HepG2 (cell line): ENCODE results near the gene HPCAL1. TPM values are rescaled to one million over a fixed set of nuclear protein-coding genes. Genes with fewer than 3 reads are reported as not detected.

ENCODE experiments used
- ARID5B ChIP-seq: IDR thresholded peaks from 2 replicates; pipeline ENCODE4 v1.4.0; 2020; ENCODE audit warnings: mild to moderate bottlenecking, missing genetic modification reagents
- ARNT ChIP-seq: fragments of 450-650 bp; IDR thresholded peaks from 2 replicates; pipeline ENCODE4 v1.6.1; 2017
- ARNT2 ChIP-seq: sonication (generic); formaldehyde crosslinking; IDR thresholded peaks from 2 replicates; pipeline ENCODE4 v1.8.0; 2022; ENCODE audit warnings: mild to moderate bottlenecking, low read depth, missing genetic modification reagents, moderate library complexity
- FIP1L1 ChIP-seq: fragments of 200-400 bp; formaldehyde crosslinking; IDR thresholded peaks from 2 replicates; pipeline ENCODE4 v1.6.1; 2018; ENCODE audit warnings: low read depth, mild to moderate bottlenecking, low read length, moderate library complexity, borderline replicate concordance; ENCODE audit not compliant: insufficient read depth
- GABPB1 ChIP-seq: IDR thresholded peaks from 2 replicates; pipeline ENCODE4 v1.6.1; 2016; ENCODE audit warnings: mild to moderate bottlenecking, missing genetic modification reagents, moderate library complexity, missing compliant biosample characterization
- JDP2 ChIP-seq: sonication (generic); formaldehyde crosslinking; IDR thresholded peaks from 2 replicates; pipeline ENCODE4 v1.8.1; 2022; ENCODE audit warnings: missing genetic modification reagents, borderline replicate concordance
- JUN ChIP-seq: sonication (generic); formaldehyde crosslinking; IDR thresholded peaks from 2 replicates; pipeline ENCODE4 v1.4.0; 2020; ENCODE audit warnings: mild to moderate bottlenecking, missing genetic modification reagents
- MAF1 ChIP-seq: sonication (generic); formaldehyde crosslinking; IDR thresholded peaks from 2 replicates; pipeline ENCODE4 v1.5.0; 2020; ENCODE audit warnings: missing genetic modification reagents, borderline replicate concordance
- MAX ChIP-seq: IDR thresholded peaks from 2 replicates; pipeline ENCODE4 v1.6.1; 2012; ENCODE audit warnings: inconsistent platforms
- NRL ChIP-seq: sonication (generic); formaldehyde crosslinking; IDR thresholded peaks from 2 replicates; pipeline ENCODE4 v1.5.0; 2020; ENCODE audit warnings: missing genetic modification reagents, mild to moderate bottlenecking, moderate library complexity, borderline replicate concordance
- TCF7 ChIP-seq: sonication (generic); IDR thresholded peaks from 2 replicates; pipeline ENCODE4 v1.6.1; 2016; ENCODE audit warnings: antibody characterized with exemption, low read depth
- TFE3 ChIP-seq: IDR thresholded peaks from 2 replicates; pipeline ENCODE4 v1.6.1; 2016
- TOPORS ChIP-seq: sonication (generic); formaldehyde crosslinking; IDR thresholded peaks from 2 replicates; pipeline ENCODE4 v1.8.0; 2023; ENCODE audit warnings: mild to moderate bottlenecking, missing genetic modification reagents
- ZBTB49 ChIP-seq: sonication (generic); formaldehyde crosslinking; IDR thresholded peaks from 2 replicates; pipeline ENCODE4 v1.4.0; 2020; ENCODE audit warnings: missing genetic modification reagents, borderline replicate concordance
- ZFX ChIP-seq: sonication (generic); formaldehyde crosslinking; IDR thresholded peaks from 2 replicates; pipeline ENCODE4 v1.4.0; 2020; ENCODE audit warnings: mild to moderate bottlenecking, low read depth, missing genetic modification reagents, moderate library complexity
- ZNF274 ChIP-seq: sonication (generic); formaldehyde crosslinking; IDR thresholded peaks from 2 replicates; pipeline ENCODE4 v1.5.1; 2020; ENCODE audit warnings: mild to moderate bottlenecking, missing genetic modification reagents
- ZNF468 ChIP-seq: sonication (generic); formaldehyde crosslinking; IDR thresholded peaks from 2 replicates; pipeline ENCODE4 v1.8.0; 2022; ENCODE audit warnings: mild to moderate bottlenecking, moderate library complexity, missing genetic modification reagents
- ZNF703 ChIP-seq: sonication (generic); formaldehyde crosslinking; IDR thresholded peaks from 2 replicates; pipeline ENCODE4 v1.5.1; 2020; ENCODE audit warnings: missing genetic modification reagents, mild to moderate bottlenecking, moderate library complexity, borderline replicate concordance
- ZNF776 ChIP-seq: sonication (generic); formaldehyde crosslinking; IDR thresholded peaks from 2 replicates; pipeline ENCODE4 v1.4.0; 2020; ENCODE audit warnings: mild to moderate bottlenecking, missing genetic modification reagents
- ZNF784 ChIP-seq: sonication (generic); formaldehyde crosslinking; IDR thresholded peaks from 2 replicates; pipeline ENCODE4 v1.5.1; 2020; ENCODE audit warnings: missing genetic modification reagents, mild to moderate bottlenecking, borderline replicate concordance
- polyA plus RNA-seq, 8 experiments: library from polyadenylated mRNA; depleted of rRNA in 3 of 8; stranded (reverse) in 7 of 8; unstranded in 1 of 8; fragments of >200 nt; fragmentation: Illumina TruSeq in 4 of 8; extraction: Trizol in 4 of 8; gene quantifications; 2 replicates each; pipeline versions ENCODE4 v1.2.1 to v1.2.3, GENCODE V29; 2011 to 2016; ENCODE audit warnings: low read depth in 4 of 8, missing spikeins in 1 of 8, mixed read lengths in 1 of 8; ENCODE audit not compliant: insufficient read depth in 1 of 8
- total RNA-seq, 5 experiments: library from RNA; depleted of rRNA; stranded (reverse); fragments of >200 nt; fragmentation: Illumina TruSeq; extraction: Trizol; gene quantifications; 2 replicates each; pipeline ENCODE4 v1.2.3, GENCODE V29; 2016; ENCODE audit warnings: low read depth in 1 of 5

The HPCAL1 gene
- total and polyA plus RNA-seq, 2 of the 13 experiments (the other 11 are each of a cell fraction or from before 2014, with no cell fraction given) = 29.5 to 29.9 TPM

- TF ChIP-seq TFE3 (CRISPR knock-in tag) (peak; percentile 67), JUN (CRISPR knock-in tag) (peak; percentile 49; the same call in 1 of the 2 replicates), JDP2 (CRISPR knock-in tag) (no peak), ZNF468 (CRISPR knock-in tag) (no peak), ZBTB49 (CRISPR knock-in tag) (0 out of 2 replicates have a peak, but pooled peaks have one; percentile 76), ARID5B (CRISPR knock-in tag) (peak; percentile 94), MAX (peak; percentile 83), ZFX (CRISPR knock-in tag) (peak; percentile 75; the same call in 1 of the 2 replicates), ZNF703 (CRISPR knock-in tag) (no peak), FIP1L1 (0 out of 2 replicates have a peak, but pooled peaks have one; percentile 55), NRL (CRISPR knock-in tag) (peak; percentile 90), ZNF274 (peak; percentile 76; the same call in 1 of the 2 replicates), ZNF784 (peak; percentile 97), GABPB1 (CRISPR knock-in tag) (peak; percentile 96), MAF1 (CRISPR knock-in tag) (no peak), TCF7 (peak; percentile 55; the same call in 1 of the 2 replicates), TOPORS (CRISPR knock-in tag) (peak; percentile 60; the same call in 1 of the 2 replicates), ARNT2 (CRISPR knock-in tag) (no peak), ARNT (no peak), ZNF776 (CRISPR knock-in tag) (no peak; the same call in 1 of the 2 replicates)
Measured at GRCh38 chr2:10449838-10450691, 147.4 kb downstream of the HPCAL1 start (continued).
